GM06990 (cell line): ENCODE data around the gene ZNF227.
A peak's percentile ranks its signal among the peaks of the same experiment; 100 is the strongest.
"Not testable (repeated sequence)": the region's sequence is repeated elsewhere in the genome, so short reads cannot be mapped to it uniquely, and the experiment has no call there.

Source experiments
- DNase-seq: peaks from one replicate; pipeline ENCODE4 v3.0.0-alpha.2; 2011; ENCODE audit not compliant: insufficient read length; ENCODE audit errors: extremely low read depth
- H3K27me3 ChIP-seq: replicated peaks from 2 replicates; pipeline ENCODE4 v1.6.0; 2011; ENCODE audit warnings: low read length; ENCODE audit not compliant: control insufficient read depth, insufficient read depth
- H3K36me3 ChIP-seq: 2 replicates; pipeline ENCODE4 v1.5.1; 2011; ENCODE audit warnings: low read length; ENCODE audit not compliant: control insufficient read depth, insufficient read depth
- H3K4me3 ChIP-seq: replicated peaks from 2 replicates; pipeline ENCODE4 v1.5.1; 2011; ENCODE audit warnings: low read depth, mild to moderate bottlenecking, control low read depth, low read length
- TF ChIP-seq, protein P1 (sequence below): IDR thresholded peaks from 2 replicates; pipeline ENCODE4 v1.5.1; 2011; ENCODE audit warnings: low read length, control low read depth, mild to moderate bottlenecking, inconsistent platforms; ENCODE audit not compliant: insufficient read depth, poor library complexity, severe bottlenecking

The ZNF227 gene

GRCh38 chr19:44212250-44212865 is at the start of gene ZNF227:
Gene ZNF227, plus strand, starts transcription at chr19:44212532. Its CDS starts 5,261 bp downstream, at chr19:44217793.
- peak; percentile 82 for DNase-seq
- peak within 1 kb of the TSS; percentile 90 for H3K4me3 ChIP-seq
- no peaks in the 10 kb centered on the region for H3K27me3 ChIP-seq
- TF ChIP-seq, protein P1, sequence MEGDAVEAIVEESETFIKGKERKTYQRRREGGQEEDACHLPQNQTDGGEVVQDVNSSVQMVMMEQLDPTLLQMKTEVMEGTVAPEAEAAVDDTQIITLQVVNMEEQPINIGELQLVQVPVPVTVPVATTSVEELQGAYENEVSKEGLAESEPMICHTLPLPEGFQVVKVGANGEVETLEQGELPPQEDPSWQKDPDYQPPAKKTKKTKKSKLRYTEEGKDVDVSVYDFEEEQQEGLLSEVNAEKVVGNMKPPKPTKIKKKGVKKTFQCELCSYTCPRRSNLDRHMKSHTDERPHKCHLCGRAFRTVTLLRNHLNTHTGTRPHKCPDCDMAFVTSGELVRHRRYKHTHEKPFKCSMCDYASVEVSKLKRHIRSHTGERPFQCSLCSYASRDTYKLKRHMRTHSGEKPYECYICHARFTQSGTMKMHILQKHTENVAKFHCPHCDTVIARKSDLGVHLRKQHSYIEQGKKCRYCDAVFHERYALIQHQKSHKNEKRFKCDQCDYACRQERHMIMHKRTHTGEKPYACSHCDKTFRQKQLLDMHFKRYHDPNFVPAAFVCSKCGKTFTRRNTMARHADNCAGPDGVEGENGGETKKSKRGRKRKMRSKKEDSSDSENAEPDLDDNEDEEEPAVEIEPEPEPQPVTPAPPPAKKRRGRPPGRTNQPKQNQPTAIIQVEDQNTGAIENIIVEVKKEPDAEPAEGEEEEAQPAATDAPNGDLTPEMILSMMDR: no peak
- peaks cover 4% of the 10 kb centered on the region for H3K36me3 ChIP-seq

- no peak for DNase-seq
- TF ChIP-seq, protein P1: no peak
- Histone ChIP-seq H3K36me3 (peaks cover 1% of the 10 kb centered on the region; the same call in 1 of the 2 replicates), H3K4me3 (no peak overlapping the region), H3K27me3 (no peaks in the 10 kb centered on the region)
Measured at GRCh38 chr19:44163789-44164188, 48.5 kb upstream of the ZNF227 start.

GRCh38 chr19:44164327-44164672 is 48.0 kb upstream of the ZNF227 start:
- no peak for DNase-seq
- peak overlapping the region; percentile 78 for H3K4me3 ChIP-seq
- H3K36me3 ChIP-seq: peaks cover 1% of the 10 kb centered on the region
- H3K27me3 ChIP-seq: no peaks in the 10 kb centered on the region
- TF ChIP-seq, protein P1: no peak

GRCh38 chr19:44164673-44165512 is 47.4 kb upstream of the ZNF227 start, which contains the start of gene ZNF226:
Gene ZNF226, plus strand, starts transcription at chr19:44165100. Its CDS starts 4,981 bp downstream, at chr19:44170081.
- TF ChIP-seq, protein P1: no peak
- H3K4me3 ChIP-seq: peak within 1 kb of the TSS; percentile 78

DNA sequence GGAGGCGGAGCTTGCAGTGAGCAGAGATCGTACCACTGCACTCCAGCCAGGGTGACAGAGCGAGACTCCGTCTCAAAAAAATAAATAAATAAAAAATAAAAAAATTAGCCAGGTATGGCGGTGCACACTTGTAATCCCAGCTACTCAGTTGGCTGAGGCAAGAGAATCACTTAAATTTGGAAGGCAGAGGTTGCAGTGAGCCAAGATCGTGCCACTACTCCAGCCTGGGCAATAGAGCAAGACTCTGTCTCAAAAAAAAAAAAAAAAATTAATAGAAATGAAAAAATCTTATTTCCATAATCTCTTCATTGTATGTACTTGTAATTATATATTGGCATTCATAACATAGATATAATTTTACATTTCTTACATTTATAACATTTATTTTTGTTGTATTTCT is 41.7 kb upstream of the ZNF227 start:
- H3K4me3 ChIP-seq, DNase-seq, H3K27me3 ChIP-seq: not testable (repeated sequence)
- peaks cover 28% of the 10 kb centered on the region for H3K36me3 ChIP-seq

More at GRCh38 chr19:44164673-44165512, 47.4 kb upstream of the ZNF227 start, which contains the start of gene ZNF226:
- peak; percentile 80 for DNase-seq
- H3K36me3 ChIP-seq: peaks cover 6% of the 10 kb centered on the region
- H3K27me3 ChIP-seq: no peaks in the 10 kb centered on the region

DNA sequence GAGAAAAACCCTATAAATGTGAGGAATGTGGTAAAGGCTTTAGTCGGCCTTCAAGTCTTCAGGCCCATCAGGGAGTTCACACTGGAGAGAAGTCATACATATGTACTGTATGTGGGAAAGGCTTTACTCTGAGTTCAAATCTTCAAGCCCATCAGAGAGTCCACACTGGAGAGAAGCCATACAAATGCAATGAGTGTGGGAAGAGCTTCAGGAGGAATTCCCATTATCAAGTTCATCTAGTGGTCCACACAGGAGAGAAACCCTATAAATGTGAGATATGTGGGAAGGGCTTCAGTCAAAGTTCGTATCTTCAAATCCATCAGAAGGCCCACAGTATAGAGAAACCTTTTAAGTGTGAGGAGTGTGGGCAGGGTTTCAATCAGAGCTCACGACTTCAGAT is 35.7 kb upstream of the ZNF227 start:
- no peak for DNase-seq
- Histone ChIP-seq H3K4me3 (no peak overlapping the region), H3K27me3 (no peaks in the 10 kb centered on the region), H3K36me3 (peaks cover 28% of the 10 kb centered on the region)
- TF ChIP-seq, protein P1: no peak
